ENCODE results near the gene NTF4.

GRCh38 chr19:49111218-49111998, 46.8 kb upstream of the NTF4 start:
- no peak for TF ChIP-seq CTCF (IDR thresholded peaks at IDR 0.05)
- no peak for TF ChIP-seq SIN3A (IDR thresholded peaks at IDR 0.05; ENCODE audit: borderline replicate concordance, low read depth, low read length)
- TF ChIP-seq SMC3 (IDR thresholded peaks at IDR 0.05; ENCODE audit: low read depth, low read length), result no peak
- no peak for TF ChIP-seq GABPA (IDR thresholded peaks at IDR 0.05; ENCODE audit: low read depth)
- TF ChIP-seq USF1 (IDR thresholded peaks at IDR 0.05; ENCODE audit: borderline replicate concordance, low read depth), result no peak
- TF ChIP-seq POLR2AphosphoS5 (IDR thresholded peaks at IDR 0.05; ENCODE audit: low read depth, low read length), result no peak
- no peak for TF ChIP-seq NRF1 (IDR thresholded peaks at IDR 0.05; ENCODE audit: low read depth, low read length)
- no peak for TF ChIP-seq ZBTB33 (IDR thresholded peaks at IDR 0.05; ENCODE audit: borderline replicate concordance, low read depth)
- TF ChIP-seq JUND (IDR thresholded peaks at IDR 0.05), result no peak
- no peak for TF ChIP-seq REST (IDR thresholded peaks at IDR 0.05; ENCODE audit: low read depth, low read length)
- TF ChIP-seq RXRA (IDR thresholded peaks at IDR 0.05; ENCODE audit: borderline replicate concordance, low read depth), result no peak
- no peak for TF ChIP-seq RAD21 (IDR thresholded peaks at IDR 0.05; ENCODE audit: low read length)
- TF ChIP-seq EZH2phosphoT487 (IDR thresholded peaks at IDR 0.05; ENCODE audit: borderline replicate concordance, low read depth), result no peak
- no peak for TF ChIP-seq RCOR1 (IDR thresholded peaks at IDR 0.05; ENCODE audit: low read length)

Data from SK-N-SH (cell line).